Activated naive CD4-positive, alpha-beta T cell treated with anti-CD3 and anti-CD28 coated beads, Interleukin-2, amount 50 U/mL, for 24 hours (primary cell): Measurements from ENCODE around the gene PLS3.

Source experiments
- H3K27ac Mint-ChIP-seq: one replicate; pipeline ENCODE4 v1.8.0; 2021; ENCODE audit warnings: mild to moderate bottlenecking, mixed read lengths
- H3K27me3 Mint-ChIP-seq: one replicate; pipeline ENCODE4 v1.8.0; 2021; ENCODE audit warnings: mixed read lengths
- H3K36me3 Mint-ChIP-seq: one replicate; pipeline ENCODE4 v1.8.0; 2021; ENCODE audit warnings: mixed read lengths
- H3K4me1 Mint-ChIP-seq: one replicate; pipeline ENCODE4 v1.8.0; 2021; ENCODE audit warnings: mixed read lengths
- H3K4me3 Mint-ChIP-seq: one replicate; pipeline ENCODE4 v1.8.0; 2021; ENCODE audit warnings: mild to moderate bottlenecking, mixed read lengths
- H3K9me3 Mint-ChIP-seq: one replicate; pipeline ENCODE4 v1.8.0; 2021; ENCODE audit warnings: mixed read lengths

Gene PLS3

GRCh38 chrX:115584696-115585095 is 23.7 kb downstream of the PLS3 start:
- no peaks in the 10 kb centered on the region for H3K4me1 Mint-ChIP-seq
- no peaks in the 10 kb centered on the region for H3K27me3 Mint-ChIP-seq
- H3K4me3 Mint-ChIP-seq = no peak overlapping the region
- H3K36me3 Mint-ChIP-seq = no peaks in the 10 kb centered on the region
- H3K27ac Mint-ChIP-seq = no peak overlapping the region
- no peaks in the 10 kb centered on the region for H3K9me3 Mint-ChIP-seq

- no peaks in the 10 kb centered on the region for H3K36me3 Mint-ChIP-seq
- H3K4me1 Mint-ChIP-seq = no peaks in the 10 kb centered on the region
- no peaks in the 10 kb centered on the region for H3K9me3 Mint-ChIP-seq
- no peak overlapping the region for H3K27ac Mint-ChIP-seq
- no peak overlapping the region for H3K4me3 Mint-ChIP-seq
- no peaks in the 10 kb centered on the region for H3K27me3 Mint-ChIP-seq
Measured at GRCh38 chrX:115588179-115588578, 27.2 kb downstream of the PLS3 start.

GRCh38 chrX:115589419-115589818 is 28.4 kb downstream of the PLS3 start:
- H3K27ac Mint-ChIP-seq = no peak overlapping the region
- H3K27me3 Mint-ChIP-seq = no peaks in the 10 kb centered on the region
- no peaks in the 10 kb centered on the region for H3K36me3 Mint-ChIP-seq
- H3K4me3 Mint-ChIP-seq = no peak overlapping the region
- H3K4me1 Mint-ChIP-seq = no peaks in the 10 kb centered on the region
- no peaks in the 10 kb centered on the region for H3K9me3 Mint-ChIP-seq

- Mint-ChIP-seq H3K27me3 (peaks cover 2% of the 10 kb centered on the region), H3K36me3 (no peaks in the 10 kb centered on the region), H3K4me1 (no peaks in the 10 kb centered on the region), H3K4me3 (no peak overlapping the region), H3K27ac (no peak overlapping the region), H3K9me3 (no peaks in the 10 kb centered on the region)
Measured at GRCh38 chrX:115591420-115591819, 30.4 kb downstream of the PLS3 start.

- Mint-ChIP-seq H3K9me3 (no peaks in the 10 kb centered on the region), H3K36me3 (no peaks in the 10 kb centered on the region), H3K4me1 (no peaks in the 10 kb centered on the region), H3K4me3 (no peak overlapping the region), H3K27ac (no peak overlapping the region), H3K27me3 (peaks cover 2% of the 10 kb centered on the region)
Measured at GRCh38 chrX:115591856-115592842, 31.2 kb downstream of the PLS3 start.

- Mint-ChIP-seq H3K36me3 (no peaks in the 10 kb centered on the region), H3K4me1 (no peaks in the 10 kb centered on the region), H3K27me3 (peaks cover 2% of the 10 kb centered on the region), H3K4me3 (no peak overlapping the region), H3K9me3 (no peaks in the 10 kb centered on the region), H3K27ac (no peak overlapping the region)
Measured at GRCh38 chrX:115592997-115593734, 32.2 kb downstream of the PLS3 start.

GRCh38 chrX:115595049-115595448 is 34.1 kb downstream of the PLS3 start:
- Mint-ChIP-seq H3K27ac (no peak overlapping the region), H3K4me3 (no peak overlapping the region), H3K9me3 (no peaks in the 10 kb centered on the region), H3K36me3 (no peaks in the 10 kb centered on the region), H3K4me1 (no peaks in the 10 kb centered on the region), H3K27me3 (peaks cover 2% of the 10 kb centered on the region)

GRCh38 chrX:115598556-115598955 is 37.6 kb downstream of the PLS3 start:
- peaks cover 4% of the 10 kb centered on the region for H3K27me3 Mint-ChIP-seq
- H3K4me3 Mint-ChIP-seq = no peak overlapping the region
- H3K4me1 Mint-ChIP-seq = no peaks in the 10 kb centered on the region
- H3K27ac Mint-ChIP-seq = no peak overlapping the region
- no peaks in the 10 kb centered on the region for H3K9me3 Mint-ChIP-seq
- no peaks in the 10 kb centered on the region for H3K36me3 Mint-ChIP-seq

GRCh38 chrX:115602308-115602707 is 41.3 kb downstream of the PLS3 start:
- Mint-ChIP-seq H3K27ac (no peak overlapping the region), H3K4me3 (no peak overlapping the region), H3K27me3 (peaks cover 2% of the 10 kb centered on the region), H3K9me3 (no peaks in the 10 kb centered on the region), H3K36me3 (no peaks in the 10 kb centered on the region), H3K4me1 (no peaks in the 10 kb centered on the region)

- Mint-ChIP-seq H3K4me3 (no peak overlapping the region), H3K36me3 (no peaks in the 10 kb centered on the region), H3K27me3 (peaks cover 2% of the 10 kb centered on the region), H3K4me1 (no peaks in the 10 kb centered on the region), H3K9me3 (no peaks in the 10 kb centered on the region), H3K27ac (no peak overlapping the region)
Measured at GRCh38 chrX:115602729-115603389, 41.9 kb downstream of the PLS3 start.

GRCh38 chrX:115603534-115604074 is 42.6 kb downstream of the PLS3 start:
- no peaks in the 10 kb centered on the region for H3K4me1 Mint-ChIP-seq
- H3K36me3 Mint-ChIP-seq = no peaks in the 10 kb centered on the region

GRCh38 chrX:115606861-115607260 is 45.9 kb downstream of the PLS3 start:
- H3K4me1 Mint-ChIP-seq = no peaks in the 10 kb centered on the region
- H3K27me3 Mint-ChIP-seq = no peaks in the 10 kb centered on the region
- H3K36me3 Mint-ChIP-seq = no peaks in the 10 kb centered on the region
- H3K9me3 Mint-ChIP-seq = no peaks in the 10 kb centered on the region
- H3K27ac Mint-ChIP-seq = no peak overlapping the region
- H3K4me3 Mint-ChIP-seq = no peak overlapping the region

More at GRCh38 chrX:115603534-115604074, 42.6 kb downstream of the PLS3 start:
- Mint-ChIP-seq H3K27me3 (peaks cover 2% of the 10 kb centered on the region), H3K9me3 (no peaks in the 10 kb centered on the region), H3K4me3 (no peak overlapping the region), H3K27ac (no peak overlapping the region)

- Mint-ChIP-seq H3K4me3 (no peak overlapping the region), H3K4me1 (no peaks in the 10 kb centered on the region), H3K9me3 (no peaks in the 10 kb centered on the region), H3K27me3 (no peaks in the 10 kb centered on the region), H3K27ac (no peak overlapping the region), H3K36me3 (no peaks in the 10 kb centered on the region)
Measured at GRCh38 chrX:115609621-115610020, 48.6 kb downstream of the PLS3 start.

GRCh38 chrX:115616943-115617563 is 56.1 kb downstream of the PLS3 start:
- H3K9me3 Mint-ChIP-seq = no peaks in the 10 kb centered on the region
- H3K36me3 Mint-ChIP-seq = no peaks in the 10 kb centered on the region
- no peak overlapping the region for H3K27ac Mint-ChIP-seq
- no peaks in the 10 kb centered on the region for H3K27me3 Mint-ChIP-seq
- H3K4me1 Mint-ChIP-seq = no peaks in the 10 kb centered on the region
- no peak overlapping the region for H3K4me3 Mint-ChIP-seq

GRCh38 chrX:115622534-115622933 is 61.6 kb downstream of the PLS3 start:
- Mint-ChIP-seq H3K4me3 (no peak overlapping the region), H3K27ac (no peak overlapping the region), H3K9me3 (no peaks in the 10 kb centered on the region), H3K4me1 (no peaks in the 10 kb centered on the region), H3K27me3 (no peaks in the 10 kb centered on the region), H3K36me3 (no peaks in the 10 kb centered on the region)
